Left ventricle myocardium inferior (tissue), 1 donor: ENCODE results near the gene UBE2L3. TPM values are rescaled to one million over a fixed set of nuclear protein-coding genes. Genes with fewer than 3 reads are reported as not detected.
A peak's percentile ranks its signal among the peaks of the same experiment; 100 is the strongest.
"Not testable (repeated sequence)": the region's sequence is repeated elsewhere in the genome, so short reads cannot be mapped to it uniquely, and the experiment has no call there.

ENCODE experiments used
- DNase-seq: peaks from one replicate; pipeline ENCODE4 v3.0.0-alpha.2; 2020
- H3K27ac ChIP-seq: fragments of 200-600 bp; replicated peaks from 2 replicates; pipeline ENCODE4 v1.8.0; 2021
- H3K27me3 ChIP-seq: fragments of 200-600 bp; 2 replicates; pipeline ENCODE4 v1.8.0; 2021; ENCODE audit warnings: low read depth
- H3K36me3 ChIP-seq: fragments of 200-600 bp; 2 replicates; pipeline ENCODE4 v1.8.0; 2021
- H3K4me1 ChIP-seq: fragments of 200-600 bp; 2 replicates; pipeline ENCODE4 v1.8.0; 2021
- H3K4me3 ChIP-seq: fragments of 200-600 bp; 2 replicates; pipeline ENCODE4 v1.8.0; 2021; ENCODE audit warnings: mild to moderate bottlenecking, moderate library complexity
- H3K9me3 ChIP-seq: fragments of 200-600 bp; replicated peaks from 2 replicates; pipeline ENCODE4 v1.8.0; 2021
- intact Hi-C: fragments of 100-400 bp; cut with micrococcal nuclease; formaldehyde crosslinking; loops from one replicate; pipeline ENCODE4 v1.11.0; 2022
- total RNA-seq: library from RNA; stranded (reverse); fragmentation: NEBNext Ultra II Directional; extraction: Animal tissue kit (Norgen Biotek cat#: 25700); gene quantifications from one replicate; pipeline ENCODE4 v1.2.1, GENCODE V29; 2021
- TF ChIP-seq, protein P1 (sequence below): fragments of 200-600 bp; IDR thresholded peaks from 2 replicates; pipeline ENCODE4 v1.8.0; 2021; ENCODE audit warnings: antibody characterized with exemption, mild to moderate bottlenecking, borderline replicate concordance
- donor health status: DM: no; HTN: yes; CAD: no; lungs with severe emphysema.

The UBE2L3 gene
- total RNA-seq, 1 donor from 2014 or later: 54.5 TPM

- H3K27ac ChIP-seq, H3K4me1 ChIP-seq, H3K36me3 ChIP-seq, H3K4me3 ChIP-seq, intact Hi-C loops, DNase-seq, H3K9me3 ChIP-seq, H3K27me3 ChIP-seq: not testable (repeated sequence)
Measured at GRCh38 chr22:21559345-21560125, 8.0 kb upstream of the UBE2L3 start.

DNA sequence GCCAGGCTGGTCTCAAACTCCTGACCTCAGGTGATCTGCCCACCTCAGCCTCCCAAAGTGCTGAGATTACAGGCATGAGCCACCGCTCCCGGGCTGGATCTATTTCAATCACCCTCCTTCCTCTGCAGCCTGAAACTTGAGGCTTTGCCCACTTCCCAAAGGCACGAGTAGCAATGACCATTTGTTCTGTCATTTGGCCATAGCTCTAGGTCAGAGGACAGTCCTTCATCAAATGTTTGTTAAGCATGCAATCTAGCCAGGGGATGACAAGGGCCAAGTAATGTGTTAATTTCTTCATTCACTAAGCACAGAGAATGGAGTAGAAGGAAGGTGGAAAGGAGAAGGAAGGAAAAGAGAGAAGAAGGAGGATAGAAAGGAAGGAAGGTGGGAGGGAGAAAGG, 6.9 kb upstream of the UBE2L3 start:
- H3K4me1 ChIP-seq, H3K9me3 ChIP-seq, H3K27ac ChIP-seq, intact Hi-C loops, H3K4me3 ChIP-seq, H3K27me3 ChIP-seq, DNase-seq, H3K36me3 ChIP-seq: not testable (repeated sequence)

DNA sequence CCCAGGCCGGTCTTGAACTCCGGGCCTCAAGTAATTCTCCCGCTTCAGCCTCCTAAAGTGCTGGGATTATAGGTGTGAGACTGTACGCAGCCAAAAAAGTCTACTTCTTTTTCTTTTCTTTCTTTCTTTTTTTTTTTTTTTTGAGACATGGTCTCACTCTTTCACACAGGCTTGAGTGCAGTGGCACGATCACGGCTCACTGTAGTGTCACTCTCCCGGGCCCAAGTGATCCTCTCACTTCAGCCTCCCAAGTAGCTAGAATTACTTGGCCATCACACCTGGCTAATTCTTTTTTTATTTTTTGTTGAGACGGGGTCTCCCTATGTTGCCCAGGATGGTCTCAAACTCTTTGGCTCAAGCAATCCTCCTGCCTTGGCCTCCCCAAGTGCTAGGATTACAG, 3.6 kb upstream of the UBE2L3 start:
- DNase-seq: no peak
- H3K9me3 ChIP-seq: no peaks in the 10 kb centered on the region
- intact Hi-C loops: no loop called here
- H3K4me3 ChIP-seq: no peak overlapping the region
- no peaks in the 10 kb centered on the region for H3K27me3 ChIP-seq
- H3K27ac ChIP-seq: no peak overlapping the region
- H3K36me3 ChIP-seq: no peaks in the 10 kb centered on the region
- TF ChIP-seq, protein P1, sequence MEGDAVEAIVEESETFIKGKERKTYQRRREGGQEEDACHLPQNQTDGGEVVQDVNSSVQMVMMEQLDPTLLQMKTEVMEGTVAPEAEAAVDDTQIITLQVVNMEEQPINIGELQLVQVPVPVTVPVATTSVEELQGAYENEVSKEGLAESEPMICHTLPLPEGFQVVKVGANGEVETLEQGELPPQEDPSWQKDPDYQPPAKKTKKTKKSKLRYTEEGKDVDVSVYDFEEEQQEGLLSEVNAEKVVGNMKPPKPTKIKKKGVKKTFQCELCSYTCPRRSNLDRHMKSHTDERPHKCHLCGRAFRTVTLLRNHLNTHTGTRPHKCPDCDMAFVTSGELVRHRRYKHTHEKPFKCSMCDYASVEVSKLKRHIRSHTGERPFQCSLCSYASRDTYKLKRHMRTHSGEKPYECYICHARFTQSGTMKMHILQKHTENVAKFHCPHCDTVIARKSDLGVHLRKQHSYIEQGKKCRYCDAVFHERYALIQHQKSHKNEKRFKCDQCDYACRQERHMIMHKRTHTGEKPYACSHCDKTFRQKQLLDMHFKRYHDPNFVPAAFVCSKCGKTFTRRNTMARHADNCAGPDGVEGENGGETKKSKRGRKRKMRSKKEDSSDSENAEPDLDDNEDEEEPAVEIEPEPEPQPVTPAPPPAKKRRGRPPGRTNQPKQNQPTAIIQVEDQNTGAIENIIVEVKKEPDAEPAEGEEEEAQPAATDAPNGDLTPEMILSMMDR: no peak
- H3K4me1 ChIP-seq: peaks cover 13% of the 10 kb centered on the region

- Histone ChIP-seq H3K4me1 (peaks cover 18% of the 10 kb centered on the region), H3K27ac (no peak overlapping the region), H3K36me3 (no peaks in the 10 kb centered on the region), H3K9me3 (no peaks in the 10 kb centered on the region), H3K27me3 (no peaks in the 10 kb centered on the region), H3K4me3 (no peak overlapping the region)
- DNase-seq: no peak
- intact Hi-C loops: no loop called here
- TF ChIP-seq, protein P1: no peak
Measured at GRCh38 chr22:21564411-21564810, 3.1 kb upstream of the UBE2L3 start.

DNA sequence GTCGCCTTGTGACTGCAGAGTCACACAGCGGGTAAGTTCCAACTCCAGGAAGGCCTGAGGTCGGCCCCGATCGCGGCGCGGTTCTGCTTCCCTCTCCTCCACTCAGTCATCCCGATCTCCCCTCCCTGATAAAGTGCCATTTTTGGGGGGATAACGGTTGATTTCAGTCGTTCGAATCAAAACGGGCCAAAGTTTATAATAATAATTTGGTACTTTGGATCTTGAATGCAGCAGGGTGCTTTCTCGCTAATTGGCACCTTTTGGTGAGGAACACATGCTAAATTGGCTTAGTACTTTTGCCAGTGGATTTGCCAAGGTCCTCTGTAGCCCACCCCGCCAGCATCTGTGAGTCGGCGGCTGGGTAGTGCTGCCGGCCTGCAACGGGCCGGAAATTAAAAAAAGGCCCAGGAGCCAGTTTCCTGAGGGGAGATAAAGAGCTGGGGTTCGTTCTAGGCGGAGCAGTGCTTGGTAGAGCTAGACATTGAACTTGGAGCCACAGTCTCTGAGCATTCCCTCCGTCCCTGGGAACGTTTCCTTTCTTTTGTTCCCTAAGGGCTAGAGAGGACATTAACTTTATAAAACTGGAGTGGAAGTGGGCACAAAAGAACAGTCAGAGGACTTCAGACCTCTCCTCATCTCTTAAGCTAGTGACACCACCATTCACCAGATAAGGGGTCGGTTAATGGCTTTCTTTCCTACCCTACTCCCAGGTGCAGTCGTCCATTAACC, 997 bp downstream of the UBE2L3 start:
- TF ChIP-seq, protein P1: no peak
- Histone ChIP-seq H3K4me3 (peak overlapping the region; percentile 92), H3K4me1 (peaks cover 59% of the 10 kb centered on the region), H3K36me3 (no peaks in the 10 kb centered on the region), H3K9me3 (no peaks in the 10 kb centered on the region), H3K27ac (peak overlapping the region; percentile 90), H3K27me3 (no peaks in the 10 kb centered on the region)
- intact Hi-C loops: no loop called here
- DNase-seq: peak; percentile 19

GRCh38 chr22:21569076-21569427, 1.5 kb downstream of the UBE2L3 start:
- DNase-seq, H3K9me3 ChIP-seq, H3K27me3 ChIP-seq, H3K36me3 ChIP-seq, intact Hi-C loops: not testable (repeated sequence)
- Histone ChIP-seq H3K27ac (peak overlapping the region; percentile 90), H3K4me1 (peaks cover 65% of the 10 kb centered on the region), H3K4me3 (peak overlapping the region; percentile 92)
